PC-9 (cell line): ENCODE data around the gene CD9. TPM values are rescaled to one million over a fixed set of nuclear protein-coding genes. Genes with fewer than 3 reads are reported as not detected.
"Not testable (repeated sequence)": the region's sequence is repeated elsewhere in the genome, so short reads cannot be mapped to it uniquely, and the experiment has no call there.

Experiments used
- BruUV-seq: library from RNA; stranded (reverse); fragments of 400-500 nt; replicated peaks from 2 replicates; lab custom pipeline; 2021; lab: Mats Ljungman, UMichigan
- CTCF ChIA-PET: fragments of 300-600 bp; sonication (Branson Sonifier 250); formaldehyde crosslinking; loops from one replicate; lab custom pipeline; 2022; ENCODE audit warnings: antibody characterized with exemption; lab: Charles Lee
- POLR2A ChIA-PET: fragments of 300-600 bp; sonication (Branson Sonifier 250); formaldehyde crosslinking; loops from one replicate; lab custom pipeline; 2022; ENCODE audit warnings: antibody characterized with exemption; ENCODE audit not compliant: unreplicated experiment; lab: Charles Lee
- DNase-seq, 2 experiments: peaks; one replicate each; pipeline versions ENCODE4 v3.0.0 to v3.0.0-alpha.2; 2015 to 2022; ENCODE audit warnings: mixed read lengths in 1 of 2
- H2AFZ ChIP-seq: fragments of 200-600 bp; sonication (generic); 2 replicates; pipeline ENCODE4 v1.8.1; 2017; ENCODE audit warnings: antibody characterized with exemption
- H3F3A ChIP-seq: fragments of 200-600 bp; sonication (generic); 2 replicates; pipeline ENCODE4 v1.8.1; 2017; ENCODE audit warnings: antibody characterized with exemption, mild to moderate bottlenecking, low read depth; ENCODE audit not compliant: insufficient read depth
- H3K27ac ChIP-seq: fragments of 200-600 bp; sonication (generic); 2 replicates; pipeline ENCODE4 v1.6.1; 2016; ENCODE audit warnings: mixed run types
- H3K27me3 ChIP-seq: fragments of 200-600 bp; sonication (generic); 2 replicates; pipeline ENCODE4 v1.6.1; 2016; ENCODE audit warnings: low read depth, mixed run types; ENCODE audit not compliant: insufficient read depth
- H3K36me3 ChIP-seq: fragments of 200-600 bp; sonication (generic); 2 replicates; pipeline ENCODE4 v1.6.1; 2016; ENCODE audit warnings: low read depth, mixed run types
- H3K4me1 ChIP-seq: fragments of 200-600 bp; sonication (generic); replicated peaks from 2 replicates; pipeline ENCODE4 v1.6.1; 2016; ENCODE audit warnings: mixed run types; ENCODE audit not compliant: insufficient read depth
- H3K4me2 ChIP-seq: fragments of 200-600 bp; sonication (generic); 2 replicates; pipeline ENCODE4 v1.6.1; 2017; ENCODE audit warnings: mixed run types
- H3K4me3 ChIP-seq: fragments of 200-600 bp; sonication (generic); 2 replicates; pipeline ENCODE4 v1.6.1; 2016; ENCODE audit warnings: mixed run types
- H3K79me2 ChIP-seq: fragments of 200-600 bp; sonication (generic); 2 replicates; pipeline ENCODE4 v1.6.1; 2017; ENCODE audit warnings: low read depth, mixed run types
- H3K9me2 ChIP-seq: fragments of 200-600 bp; sonication (generic); 2 replicates; pipeline ENCODE4 v1.8.1; 2017; ENCODE audit warnings: mild to moderate bottlenecking; ENCODE audit not compliant: insufficient read depth
- H3K9me3 ChIP-seq: fragments of 200-600 bp; sonication (generic); 2 replicates; pipeline ENCODE4 v1.8.1; 2016; ENCODE audit warnings: low read depth; ENCODE audit not compliant: insufficient read depth
- H4K20me1 ChIP-seq: fragments of 200-600 bp; sonication (generic); 2 replicates; pipeline ENCODE4 v1.8.1; 2017; ENCODE audit not compliant: insufficient read depth
- EZH2 ChIP-seq: fragments of 200-600 bp; sonication (generic); IDR thresholded peaks from 2 replicates; pipeline ENCODE4 v1.8.0; 2017; ENCODE audit warnings: antibody characterized with exemption, low read depth
- intact Hi-C: fragments of 100-400 bp; cut with micrococcal nuclease; formaldehyde crosslinking; loops from one replicate; pipeline ENCODE4 v1.10.0; 2022; ENCODE audit not compliant: unreplicated experiment
- total RNA-seq: library from RNA; stranded (reverse); gene quantifications from 2 replicates; pipeline ENCODE4 v1.2.3, GENCODE V29; 2021
- TF ChIP-seq, protein P1 (sequence below): fragments of 200-600 bp; sonication (generic); conservative IDR thresholded peaks from 2 replicates; pipeline ENCODE4 v1.6.1; 2017; ENCODE audit warnings: mixed run types, antibody characterized with exemption, mild to moderate bottlenecking, moderate library complexity

Gene CD9
- total RNA-seq, 1 experiment from 2014 or later, result 374 TPM

DNA sequence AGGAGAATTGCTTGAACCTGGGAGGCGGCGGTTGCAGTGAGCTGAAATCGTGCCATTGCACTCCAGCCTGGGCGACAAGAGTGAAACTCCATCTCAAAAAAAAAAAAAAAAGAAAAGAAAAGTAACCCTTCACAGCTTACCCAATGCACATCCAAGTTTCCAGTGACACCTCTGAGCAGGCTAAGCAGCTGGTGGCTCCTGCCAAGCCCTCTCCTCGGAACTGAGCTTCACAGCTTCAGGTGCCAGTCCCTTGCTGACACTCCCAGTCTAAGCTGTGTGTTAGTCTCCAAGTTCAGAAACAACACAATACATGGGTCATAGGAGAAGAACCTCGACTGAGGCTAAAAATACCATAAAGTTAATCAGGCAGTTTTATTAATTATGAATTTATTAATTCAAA lies 7.9 kb downstream of the CD9 start:
- no TSS peak for BruUV-seq
- Histone ChIP-seq H2AFZ (no peak overlapping the region), H3K27ac (no peak overlapping the region), H3K9me2 (no peaks in the 10 kb centered on the region), H3K79me2 (peaks cover 99% of the 10 kb centered on the region), H3F3A (no peaks in the 10 kb centered on the region; the same call in 1 of the 2 replicates), H3K4me3 (no peak overlapping the region), H3K4me2 (no peak overlapping the region), H3K9me3 (no peaks in the 10 kb centered on the region), H3K4me1 (peaks cover 40% of the 10 kb centered on the region), H4K20me1 (peaks cover 3% of the 10 kb centered on the region; the same call in 1 of the 2 replicates), H3K27me3 (no peaks in the 10 kb centered on the region), H3K36me3 (peaks cover 17% of the 10 kb centered on the region)
- CTCF ChIA-PET, result no interaction called here
- intact Hi-C loops, result no loop called here
- POLR2A ChIA-PET, result interaction anchor here (0.8 to 1.1 kb wide), 2 partner anchors 11 to 69 kb away, joined by 3 to 11 read pairs; no protein-coding TSS in a partner anchor
- no peak for TF ChIP-seq EZH2
- TF ChIP-seq, protein P1, sequence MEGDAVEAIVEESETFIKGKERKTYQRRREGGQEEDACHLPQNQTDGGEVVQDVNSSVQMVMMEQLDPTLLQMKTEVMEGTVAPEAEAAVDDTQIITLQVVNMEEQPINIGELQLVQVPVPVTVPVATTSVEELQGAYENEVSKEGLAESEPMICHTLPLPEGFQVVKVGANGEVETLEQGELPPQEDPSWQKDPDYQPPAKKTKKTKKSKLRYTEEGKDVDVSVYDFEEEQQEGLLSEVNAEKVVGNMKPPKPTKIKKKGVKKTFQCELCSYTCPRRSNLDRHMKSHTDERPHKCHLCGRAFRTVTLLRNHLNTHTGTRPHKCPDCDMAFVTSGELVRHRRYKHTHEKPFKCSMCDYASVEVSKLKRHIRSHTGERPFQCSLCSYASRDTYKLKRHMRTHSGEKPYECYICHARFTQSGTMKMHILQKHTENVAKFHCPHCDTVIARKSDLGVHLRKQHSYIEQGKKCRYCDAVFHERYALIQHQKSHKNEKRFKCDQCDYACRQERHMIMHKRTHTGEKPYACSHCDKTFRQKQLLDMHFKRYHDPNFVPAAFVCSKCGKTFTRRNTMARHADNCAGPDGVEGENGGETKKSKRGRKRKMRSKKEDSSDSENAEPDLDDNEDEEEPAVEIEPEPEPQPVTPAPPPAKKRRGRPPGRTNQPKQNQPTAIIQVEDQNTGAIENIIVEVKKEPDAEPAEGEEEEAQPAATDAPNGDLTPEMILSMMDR, result no peak
- DNase-seq, result no peak

DNA sequence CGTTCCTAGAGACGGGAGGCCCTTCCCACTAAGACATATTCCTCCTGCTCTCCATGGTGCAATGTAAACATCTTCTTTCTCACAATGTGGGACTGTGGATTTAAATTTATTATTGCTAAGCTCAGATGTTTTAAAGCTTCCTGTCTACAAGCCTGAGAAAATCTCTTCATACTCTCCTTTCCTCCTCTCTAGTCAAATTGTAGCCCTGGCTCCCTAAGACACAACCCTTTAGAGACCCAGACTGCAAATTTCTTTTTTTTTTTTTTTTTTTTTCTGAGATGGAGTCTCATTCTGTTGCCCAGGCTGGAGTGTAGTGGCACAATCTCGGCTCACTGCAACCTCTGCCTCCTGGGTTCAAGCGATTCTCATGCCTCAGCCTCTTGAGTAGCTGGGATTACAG lies 9.2 kb downstream of the CD9 start:
- H4K20me1 ChIP-seq, CTCF ChIA-PET, H3K27me3 ChIP-seq, intact Hi-C loops, BruUV-seq, H3K9me3 ChIP-seq, H3K4me3 ChIP-seq, H3K9me2 ChIP-seq, POLR2A ChIA-PET, H3K4me2 ChIP-seq, H2AFZ ChIP-seq: not testable (repeated sequence)
- DNase-seq, result peak in 1 of 2 experiments; percentile 5
- Histone ChIP-seq H3K36me3 (peaks cover 17% of the 10 kb centered on the region; the same call in 1 of the 2 replicates), H3K27ac (peak overlapping the region; percentile 13; the same call in 1 of the 2 replicates), H3K4me1 (peaks cover 41% of the 10 kb centered on the region), H3K79me2 (peaks cover 99% of the 10 kb centered on the region), H3F3A (peaks cover 11% of the 10 kb centered on the region; the same call in 1 of the 2 replicates)

- Histone ChIP-seq H3K4me2 (no peak overlapping the region), H3K79me2 (peaks cover 87% of the 10 kb centered on the region), H3K4me3 (no peak overlapping the region), H3F3A (peaks cover 27% of the 10 kb centered on the region), H3K4me1 (peaks cover 52% of the 10 kb centered on the region), H2AFZ (no peak overlapping the region), H3K27me3 (no peaks in the 10 kb centered on the region), H3K9me2 (no peaks in the 10 kb centered on the region), H3K36me3 (peaks cover 17% of the 10 kb centered on the region; the same call in 1 of the 2 replicates), H3K9me3 (no peaks in the 10 kb centered on the region), H3K27ac (no peak overlapping the region), H4K20me1 (no peaks in the 10 kb centered on the region)
- TF ChIP-seq, protein P1, result no peak
- no peak for TF ChIP-seq EZH2
- no TSS peak for BruUV-seq
- ChIA-PET POLR2A (interaction anchor here (1.1 kb wide), 1 partner anchor 11 kb away, joined by 7 read pairs; no protein-coding TSS in a partner anchor), CTCF (no interaction called here)
- DNase-seq, result peak in 1 of 2 experiments; percentile 26
- intact Hi-C loops, result loop anchor here (10.0 kb wide), 1 partner anchor 323 kb away; the partner anchor contains the start of gene GAPDH
These were observed 11.2 kb downstream of the CD9 start for GRCh38 chr12:6211421-6211869.
